GM20000 (cell line): ENCODE measurements around the gene ARID3A.
"Not testable (repeated sequence)": the region's sequence is repeated elsewhere in the genome, so short reads cannot be mapped to it uniquely, and the experiment has no call there.

Source experiments
- DNase-seq: peaks from one replicate; pipeline ENCODE4 v3.0.0; 2012; ENCODE audit warnings: low spot score
- TF ChIP-seq, protein P1 (sequence below): IDR thresholded peaks from 2 replicates; pipeline ENCODE4 v1.5.1; 2012; ENCODE audit warnings: mild to moderate bottlenecking, control low read depth; ENCODE audit errors: extremely low read depth, missing control alignments

Gene ARID3A

DNA sequence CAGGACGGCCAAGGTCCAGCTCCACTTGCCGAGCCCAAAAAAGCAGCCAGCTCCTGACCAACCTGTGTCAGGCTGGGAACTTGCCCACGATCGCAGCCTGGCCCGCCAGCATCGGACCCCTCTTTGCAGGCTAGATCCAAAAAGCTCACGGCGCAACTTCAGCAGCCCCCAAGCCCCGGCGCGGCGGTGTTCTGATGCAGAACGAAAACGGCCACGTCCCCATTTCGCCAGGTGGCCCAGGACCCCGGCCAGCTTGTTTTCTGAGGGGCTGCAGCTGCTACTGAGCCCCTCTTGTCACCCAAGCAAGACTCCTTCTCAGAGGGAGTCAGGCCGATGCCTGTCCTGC is 93.8 kb downstream of the ARID3A start:
- TF ChIP-seq, protein P1, sequence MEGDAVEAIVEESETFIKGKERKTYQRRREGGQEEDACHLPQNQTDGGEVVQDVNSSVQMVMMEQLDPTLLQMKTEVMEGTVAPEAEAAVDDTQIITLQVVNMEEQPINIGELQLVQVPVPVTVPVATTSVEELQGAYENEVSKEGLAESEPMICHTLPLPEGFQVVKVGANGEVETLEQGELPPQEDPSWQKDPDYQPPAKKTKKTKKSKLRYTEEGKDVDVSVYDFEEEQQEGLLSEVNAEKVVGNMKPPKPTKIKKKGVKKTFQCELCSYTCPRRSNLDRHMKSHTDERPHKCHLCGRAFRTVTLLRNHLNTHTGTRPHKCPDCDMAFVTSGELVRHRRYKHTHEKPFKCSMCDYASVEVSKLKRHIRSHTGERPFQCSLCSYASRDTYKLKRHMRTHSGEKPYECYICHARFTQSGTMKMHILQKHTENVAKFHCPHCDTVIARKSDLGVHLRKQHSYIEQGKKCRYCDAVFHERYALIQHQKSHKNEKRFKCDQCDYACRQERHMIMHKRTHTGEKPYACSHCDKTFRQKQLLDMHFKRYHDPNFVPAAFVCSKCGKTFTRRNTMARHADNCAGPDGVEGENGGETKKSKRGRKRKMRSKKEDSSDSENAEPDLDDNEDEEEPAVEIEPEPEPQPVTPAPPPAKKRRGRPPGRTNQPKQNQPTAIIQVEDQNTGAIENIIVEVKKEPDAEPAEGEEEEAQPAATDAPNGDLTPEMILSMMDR: no peak
- no peak for DNase-seq

DNA sequence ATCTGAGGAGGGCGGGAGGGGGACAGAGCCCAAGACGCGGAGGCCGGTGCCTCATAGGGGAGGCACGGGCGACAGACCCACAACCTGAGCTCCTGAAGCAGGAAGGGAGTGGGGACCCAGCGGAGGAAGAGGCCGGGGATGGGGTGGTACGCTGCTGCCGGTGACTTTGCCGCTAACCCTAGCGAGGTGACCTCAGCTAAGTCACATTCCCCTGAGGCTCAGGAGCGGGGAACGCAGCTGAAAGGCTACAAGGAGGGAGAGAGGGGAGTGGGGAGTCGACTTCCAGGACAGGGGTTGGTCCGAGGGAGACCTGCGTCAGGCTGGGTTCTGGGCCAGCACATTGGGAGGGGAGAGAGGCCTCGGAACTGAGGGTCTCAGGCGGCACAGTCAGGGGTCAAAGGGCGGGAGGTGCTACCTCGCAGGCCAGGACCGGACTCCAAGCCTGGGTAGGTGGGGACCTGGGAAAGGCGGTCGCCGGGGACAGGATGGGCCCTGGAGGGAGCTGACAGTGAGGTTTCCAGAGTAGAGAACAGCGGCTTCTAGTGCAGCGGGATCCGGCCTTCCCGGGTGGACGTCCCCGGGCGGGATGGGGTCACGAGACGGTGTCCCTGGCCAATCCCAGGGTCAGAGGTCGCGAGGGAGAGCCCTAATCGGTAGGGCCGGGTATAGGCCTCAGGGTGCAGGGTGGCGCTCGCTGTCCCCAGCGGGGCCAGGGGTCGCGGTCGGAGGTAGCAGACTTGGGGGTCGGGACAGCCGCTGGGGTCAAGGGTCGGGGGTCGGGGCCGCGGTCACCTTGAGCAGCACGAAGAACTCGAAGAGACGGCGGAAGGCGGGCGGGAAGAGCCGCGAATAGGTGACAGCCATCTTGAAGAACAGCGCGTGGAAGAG is 94.4 kb downstream of the ARID3A start:
- TF ChIP-seq, protein P1: no peak
- DNase-seq: no peak

DNA sequence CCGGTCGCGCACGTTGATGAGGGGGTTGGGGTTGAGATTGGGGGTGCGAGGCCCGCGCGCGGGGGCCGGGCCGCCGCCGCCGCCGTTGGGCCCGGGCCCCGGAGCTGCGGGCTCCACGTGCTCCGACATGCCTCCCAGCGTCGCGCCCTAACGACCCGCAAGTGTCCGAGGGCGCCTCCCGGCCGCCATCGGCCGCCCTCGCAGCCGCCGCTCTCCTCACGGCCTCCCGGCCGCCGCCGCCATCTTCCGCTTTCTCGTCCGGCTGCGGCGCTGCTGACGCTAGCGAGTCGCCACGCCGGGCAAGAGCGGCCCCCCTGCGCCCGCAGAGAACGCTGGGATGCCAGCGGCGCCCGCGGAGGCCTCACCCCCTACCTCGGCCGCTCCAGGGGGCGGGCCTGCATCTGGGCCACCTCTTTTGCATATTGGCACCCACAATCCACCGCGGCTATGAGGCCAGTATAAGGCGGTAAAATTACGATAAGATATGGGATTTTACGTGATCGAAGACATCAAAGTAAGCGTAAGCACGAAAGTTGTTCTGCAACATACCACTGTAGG is 95.1 kb downstream of the ARID3A start, which contains the start of gene TMEM259:
TSS of gene TMEM259 (minus strand) at position 256 of the 558 bp plus-strand sequence. CDS start at position 129, 127 bp downstream.
- TF ChIP-seq, protein P1: no peak
- peak; percentile 100 for DNase-seq

DNA sequence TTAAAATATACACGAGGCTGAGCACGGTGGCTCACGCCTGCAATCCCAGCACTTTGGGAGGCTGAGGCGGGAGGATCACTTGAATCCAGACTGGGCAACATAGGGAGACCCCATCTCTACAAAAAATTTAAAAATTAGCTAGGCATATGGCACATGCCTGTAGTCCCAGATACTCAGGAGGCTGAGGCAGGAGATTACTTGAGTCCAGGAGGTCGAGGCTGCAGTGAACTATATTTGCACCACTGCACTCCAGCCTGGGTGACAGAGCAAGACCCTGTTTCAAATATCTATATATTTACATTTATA is 98.0 kb downstream of the ARID3A start:
- DNase-seq: not testable (repeated sequence)

DNA sequence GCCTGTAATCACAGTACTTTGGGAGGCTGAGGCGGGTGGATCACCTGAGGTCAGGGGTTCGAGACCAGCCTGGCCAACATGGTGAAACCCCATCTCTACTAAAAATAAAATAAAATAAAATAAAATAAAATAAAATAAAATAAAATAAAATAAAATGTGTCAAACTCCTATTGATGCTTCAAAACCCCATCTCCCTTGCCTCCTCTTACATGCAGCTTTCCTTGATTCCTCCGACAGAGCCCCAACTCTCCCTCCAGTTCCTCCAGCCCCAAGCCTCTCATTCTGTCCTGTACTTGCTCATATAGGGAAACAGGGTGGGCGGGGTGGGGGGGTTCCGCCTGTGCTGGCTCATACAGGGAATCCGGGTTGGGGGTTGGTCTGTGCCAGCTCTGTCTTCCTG is 99.2 kb downstream of the ARID3A start:
- DNase-seq: not testable (repeated sequence)
